Measurements from ENCODE around the gene PKMYT1.

Gene PKMYT1

DNA sequence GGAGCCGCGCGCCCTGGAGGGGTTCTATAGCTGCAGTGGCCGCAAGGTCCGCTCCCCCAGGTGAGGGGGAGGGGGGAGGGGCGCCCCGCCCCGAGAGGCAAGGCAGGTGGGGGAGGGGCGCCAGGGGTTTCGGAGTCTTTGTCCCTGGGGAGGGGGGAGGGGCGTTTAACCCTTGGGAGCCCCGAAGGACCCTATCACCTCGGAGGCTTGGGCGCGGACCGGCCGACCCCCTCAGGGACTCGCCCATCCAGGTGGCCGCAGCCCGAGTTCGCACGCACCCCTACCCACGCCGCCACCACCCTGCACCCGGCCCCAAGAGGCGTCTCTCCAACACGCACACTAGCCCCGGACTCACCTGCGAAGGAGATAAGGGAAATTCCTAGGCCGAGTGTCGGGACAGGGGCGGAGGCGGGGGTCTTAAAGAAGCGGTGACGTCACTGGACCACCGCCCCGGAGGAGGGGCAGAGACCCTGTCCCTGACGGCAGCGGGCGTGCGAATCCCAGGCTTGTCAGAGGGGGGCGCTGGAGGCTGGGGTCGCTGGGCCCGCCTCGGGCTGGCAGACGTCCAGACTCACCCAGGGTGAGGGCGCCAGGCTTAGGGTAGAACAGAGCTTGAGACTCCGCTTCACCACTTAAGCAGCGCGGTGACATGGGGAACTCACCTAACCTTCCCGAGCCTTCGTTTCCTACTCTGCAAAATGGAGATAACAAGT, 37.7 kb upstream of the PKMYT1 start, which contains the start of gene CLDN6:
Gene CLDN6 (minus strand): TSS at position 390 of the 713 bp plus-strand sequence. CDS start 2,162 bp downstream, outside the sequence.
- DNase-seq (ENCODE audit: low spot score) = peak; percentile 93

DNA sequence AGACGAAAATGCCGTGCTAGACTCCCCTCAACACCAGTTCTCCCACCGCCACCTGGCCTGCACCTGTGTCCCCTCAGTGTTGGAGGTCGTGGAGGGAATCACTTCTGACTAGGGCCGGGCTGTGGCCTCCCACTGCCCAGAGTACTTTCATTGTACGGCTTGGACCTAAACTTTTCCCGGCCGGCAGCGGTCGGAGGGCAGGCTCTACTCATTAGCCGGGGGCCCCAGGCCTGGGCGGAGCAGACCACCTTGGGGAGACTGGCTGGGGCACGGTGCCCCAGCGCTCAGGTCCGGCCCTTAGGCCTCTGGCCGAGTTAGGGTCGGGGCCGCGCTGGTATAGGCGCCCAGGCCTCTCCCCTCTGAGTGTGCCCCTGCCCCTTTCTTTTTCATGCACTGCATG, 37.1 kb upstream of the PKMYT1 start:
- DNase-seq (ENCODE audit: low spot score) = no peak

DNA sequence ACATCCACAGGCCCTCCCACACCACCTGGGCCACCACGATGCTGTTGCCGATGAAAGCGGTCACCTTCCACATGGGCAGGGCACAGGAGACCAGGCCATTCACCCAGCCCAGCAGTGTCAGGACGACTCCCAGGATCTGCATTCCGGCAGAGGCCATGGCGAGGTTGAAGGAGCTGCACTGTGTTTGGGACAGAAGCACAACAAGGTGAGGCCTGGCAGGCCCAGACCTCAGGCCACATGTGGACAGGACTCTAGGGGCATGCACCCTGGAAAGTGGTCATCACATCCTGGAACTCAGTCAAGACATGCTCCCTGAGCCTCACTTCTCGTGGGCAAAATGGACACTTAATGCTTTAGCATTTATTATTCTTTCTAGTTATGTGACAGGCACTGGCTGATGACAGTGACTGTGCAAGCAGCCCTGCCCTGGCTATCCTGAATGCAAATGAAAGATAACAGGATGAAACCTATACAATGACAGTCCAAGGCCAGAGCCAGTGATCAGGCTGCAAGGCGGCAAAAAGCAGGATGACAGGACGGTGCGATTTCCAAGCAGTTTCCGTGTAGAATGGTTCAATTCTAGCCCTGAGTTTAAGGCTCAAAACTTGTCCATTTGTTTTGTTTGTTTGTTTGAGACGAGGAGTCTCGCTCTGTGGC, 35.7 kb upstream of the PKMYT1 start:
- DNase-seq (ENCODE audit: low spot score) = no peak

DNA sequence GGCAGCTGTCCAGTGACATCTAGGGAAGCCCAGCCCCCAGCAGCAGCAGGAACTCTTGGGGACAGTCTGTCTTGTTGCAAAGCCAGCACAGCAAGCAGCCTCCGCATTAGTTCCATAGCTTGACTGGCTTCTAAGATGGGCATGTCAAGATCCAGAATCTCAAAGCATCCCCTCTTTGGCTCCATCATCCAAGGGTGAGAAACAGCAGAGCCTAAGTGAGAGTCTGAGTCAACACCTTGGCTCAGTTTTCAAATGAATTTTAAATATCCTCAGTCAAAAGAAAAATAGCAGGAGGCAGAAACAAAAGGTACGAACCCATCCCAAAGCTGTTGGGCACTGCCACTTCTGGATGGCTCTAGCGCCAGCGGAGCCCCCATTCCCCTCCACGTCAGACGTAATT, 34.7 kb upstream of the PKMYT1 start:
- DNase-seq (ENCODE audit: low spot score) = no peak

DNA sequence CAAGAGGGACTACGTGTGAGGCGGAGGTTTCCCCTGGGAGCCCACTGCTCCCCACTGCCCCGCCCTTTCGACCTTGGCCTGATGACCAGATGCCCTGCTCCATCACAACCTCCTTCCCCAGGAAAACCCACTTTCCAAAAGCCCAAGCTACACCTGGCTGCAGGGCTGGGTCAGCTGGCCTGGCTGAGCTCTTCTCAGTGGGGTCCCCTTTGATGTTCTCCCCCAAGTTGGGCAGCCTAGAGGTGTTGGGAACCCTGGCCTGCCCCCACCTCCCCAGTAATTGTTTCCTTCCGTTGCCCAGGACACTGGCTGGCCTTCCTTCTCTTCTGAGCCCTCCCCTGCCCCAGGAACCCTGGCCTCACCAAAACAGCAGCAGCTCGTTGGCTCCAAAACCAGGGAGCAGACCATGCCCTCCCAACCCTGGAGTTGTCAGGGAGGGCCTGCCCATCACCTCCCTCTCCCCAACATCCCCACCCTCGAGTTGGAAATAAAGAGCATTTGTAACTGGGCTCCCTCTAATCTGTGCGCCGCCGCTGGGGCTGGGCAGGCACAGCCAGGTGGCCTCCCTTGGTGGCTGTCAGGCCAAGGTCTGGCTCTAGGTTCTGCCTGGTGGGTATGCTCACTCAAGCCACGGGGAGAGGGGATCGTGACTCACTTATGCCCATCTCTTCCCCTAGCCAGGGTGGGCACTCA, 33.9 kb upstream of the PKMYT1 start:
- DNase-seq (ENCODE audit: low spot score) = no peak

DNA sequence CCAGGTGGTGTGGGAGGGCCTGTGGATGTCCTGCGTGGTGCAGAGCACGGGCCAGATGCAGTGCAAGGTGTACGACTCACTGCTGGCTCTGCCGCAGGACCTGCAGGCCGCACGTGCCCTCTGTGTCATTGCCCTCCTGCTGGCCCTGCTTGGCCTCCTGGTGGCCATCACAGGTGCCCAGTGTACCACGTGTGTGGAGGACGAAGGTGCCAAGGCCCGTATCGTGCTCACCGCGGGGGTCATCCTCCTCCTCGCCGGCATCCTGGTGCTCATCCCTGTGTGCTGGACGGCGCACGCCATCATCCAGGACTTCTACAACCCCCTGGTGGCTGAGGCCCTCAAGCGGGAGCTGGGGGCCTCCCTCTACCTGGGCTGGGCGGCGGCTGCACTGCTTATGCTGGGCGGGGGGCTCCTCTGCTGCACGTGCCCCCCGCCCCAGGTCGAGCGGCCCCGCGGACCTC, 33.3 kb upstream of the PKMYT1 start:
- DNase-seq (ENCODE audit: low spot score) = no peak

DNA sequence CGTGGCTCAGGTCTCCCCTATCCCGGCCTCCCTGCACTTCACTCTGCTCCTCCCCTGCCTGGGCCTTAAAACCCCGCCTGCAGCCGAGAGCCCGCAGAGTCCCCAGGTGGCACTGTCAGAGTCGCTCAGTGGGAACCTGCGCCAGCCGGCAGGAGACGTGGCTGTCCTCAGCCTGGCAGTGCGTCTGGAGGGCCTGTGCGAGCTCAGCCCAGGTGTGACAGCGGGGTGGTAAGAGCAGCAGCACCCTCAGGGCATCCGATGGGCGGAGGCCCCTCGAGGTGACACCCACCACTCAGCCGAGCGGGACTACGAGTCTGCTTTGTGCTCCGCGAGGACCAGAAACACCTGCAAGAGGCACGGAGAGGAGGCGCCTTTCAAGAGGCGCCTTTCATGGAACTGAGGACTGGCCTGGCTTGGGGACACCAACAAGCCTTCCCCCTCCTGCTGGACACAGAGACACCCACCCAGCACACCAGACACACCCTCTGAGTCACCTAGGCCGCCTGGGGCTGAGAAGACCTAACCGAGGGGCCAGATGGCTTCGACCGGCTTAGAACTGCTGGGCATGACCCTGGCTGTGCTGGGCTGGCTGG, 32.7 kb upstream of the PKMYT1 start, which contains the start of gene CLDN9:
Gene CLDN9 (plus strand): TSS at position 96 of the 593 bp plus-strand sequence. CDS start 440 bp downstream, at position 536.
- peak; percentile 67 for DNase-seq (ENCODE audit: low spot score)

DNA sequence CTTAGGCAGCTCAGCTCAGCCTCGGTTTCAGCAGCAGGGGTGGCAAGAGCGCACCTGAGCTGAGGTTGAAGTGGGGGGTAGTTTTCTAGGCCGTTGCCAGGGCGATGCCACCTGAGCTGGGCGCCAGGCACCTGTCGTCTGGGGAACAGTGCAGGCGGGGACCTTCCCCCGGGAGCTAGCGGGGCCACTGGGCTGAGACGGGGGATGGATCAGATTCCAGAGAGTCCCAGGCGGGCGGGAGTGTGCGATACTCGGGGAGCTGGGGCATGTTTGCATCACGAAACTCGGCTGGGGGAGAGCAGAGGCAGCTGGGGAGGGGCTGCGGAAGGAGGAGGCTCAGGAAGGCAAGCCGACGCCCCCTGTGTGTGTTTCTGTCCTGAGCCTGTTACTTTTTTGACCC, 32.0 kb upstream of the PKMYT1 start:
- DNase-seq (ENCODE audit: low spot score) = no peak

DNA sequence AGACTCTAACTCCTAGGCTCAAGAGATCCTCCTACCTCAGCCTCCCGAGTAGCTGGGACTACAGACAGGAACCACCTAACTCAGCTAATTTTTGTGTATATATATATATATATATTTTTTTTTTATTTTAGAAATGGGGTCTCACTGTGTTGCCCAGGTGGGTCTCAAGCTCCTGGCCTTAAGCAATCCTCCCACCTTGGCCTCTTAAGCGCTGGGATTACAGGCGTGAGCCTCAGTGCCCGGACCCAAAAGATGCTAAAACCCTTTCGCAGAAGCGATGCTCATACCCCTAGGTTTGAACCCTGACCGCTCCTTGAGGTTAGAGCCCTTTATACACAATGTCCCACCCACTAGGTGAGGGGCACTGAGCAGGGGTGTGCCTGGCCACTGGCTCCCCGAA, 30.3 kb upstream of the PKMYT1 start:
- DNase-seq (ENCODE audit: low spot score) = no peak

DNA sequence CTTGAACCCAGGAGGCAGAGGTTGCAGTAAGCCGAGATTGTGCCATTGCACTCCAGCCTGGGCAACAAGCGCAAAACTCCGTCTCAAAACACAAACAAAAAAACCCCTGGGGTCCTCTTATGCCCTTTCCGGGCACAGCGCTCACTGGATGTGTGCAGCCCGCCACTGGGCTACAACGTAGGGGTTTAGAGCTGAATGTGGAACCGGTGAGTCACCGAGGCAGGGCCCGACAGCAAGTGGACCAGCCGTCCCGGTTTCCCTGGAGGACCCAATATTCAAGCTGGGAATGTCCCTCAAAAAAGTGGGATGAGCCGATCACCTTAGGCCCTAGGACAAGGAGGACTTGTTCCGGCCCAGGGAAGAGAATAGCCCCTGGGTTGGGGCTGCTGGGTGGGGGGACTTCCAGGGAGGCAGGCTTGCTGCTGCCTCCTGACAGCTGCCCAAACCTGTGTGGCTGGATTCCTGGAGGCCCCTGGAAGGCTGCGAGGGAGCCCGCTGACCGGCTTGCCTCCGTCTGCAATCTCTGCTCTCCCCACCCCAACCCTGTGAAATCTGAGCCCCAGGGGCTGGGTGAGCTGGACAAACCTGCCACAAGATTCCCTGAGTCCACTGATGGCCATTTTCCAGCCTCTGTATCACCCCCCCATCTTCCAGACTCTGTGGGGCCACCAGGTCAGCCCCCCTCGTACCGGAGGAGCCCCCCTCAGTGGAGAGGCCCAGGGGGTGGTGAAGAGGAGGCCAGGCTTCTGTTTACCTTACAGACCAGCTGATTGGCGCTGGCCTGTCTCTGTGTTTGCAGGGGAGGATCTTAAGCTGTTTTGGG, 29.5 kb upstream of the PKMYT1 start:
- peak; percentile 81 for DNase-seq (ENCODE audit: low spot score)

DNA sequence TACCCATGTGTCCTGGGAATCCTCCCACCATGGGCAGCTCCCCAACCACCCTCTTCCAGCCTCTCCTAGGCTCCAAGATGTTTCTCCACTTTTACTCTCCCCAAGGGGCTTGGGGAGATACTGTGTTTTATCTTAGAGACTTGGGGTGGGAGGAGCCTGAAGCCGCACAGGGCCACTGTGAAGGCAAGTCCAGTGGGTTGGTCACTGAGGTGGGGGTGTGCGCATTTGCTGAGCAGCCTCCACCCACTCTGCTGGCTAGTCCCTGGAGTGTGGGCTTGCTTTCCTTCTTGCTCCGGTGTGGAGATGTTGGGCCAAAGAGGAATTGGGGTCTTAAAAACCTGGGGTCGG, 28.4 kb upstream of the PKMYT1 start:
- no peak for DNase-seq (ENCODE audit: low spot score)

DNA sequence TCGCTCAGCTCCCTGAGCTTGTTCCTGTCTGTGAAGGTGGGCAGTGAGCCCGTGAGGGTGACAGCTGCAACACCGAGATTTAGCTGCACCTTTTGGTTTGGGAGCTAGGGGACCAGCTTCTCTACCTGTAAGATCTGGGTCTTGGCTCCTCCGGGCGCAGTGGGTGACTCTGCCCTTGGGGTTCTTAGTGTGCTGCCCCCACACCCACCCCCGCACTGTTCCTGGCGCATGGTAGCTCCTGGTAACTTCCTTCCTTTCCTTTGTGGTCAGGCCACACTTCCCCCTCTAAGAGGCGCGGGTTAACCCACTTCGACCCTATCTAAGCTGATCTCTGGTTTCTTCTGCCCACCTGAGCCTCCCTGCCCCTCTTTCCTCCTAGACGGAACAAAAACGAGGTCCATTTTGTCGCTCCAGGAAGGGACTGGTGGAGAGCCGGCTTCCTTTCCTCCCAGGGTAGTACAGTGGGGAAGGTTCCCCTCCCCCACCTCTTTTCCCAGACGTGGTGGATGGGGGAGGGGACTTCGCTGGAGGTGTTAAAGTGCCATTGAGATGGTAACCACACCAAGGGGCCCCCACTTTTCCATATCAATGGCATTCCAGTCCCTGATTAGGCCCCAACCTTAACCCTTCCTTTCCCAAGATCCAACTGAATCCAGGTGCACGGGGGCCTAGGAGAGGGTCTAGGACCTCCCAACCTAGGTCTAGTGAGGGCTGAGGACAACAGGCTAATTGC, 27.9 kb upstream of the PKMYT1 start:
- no peak for DNase-seq (ENCODE audit: low spot score)

DNA sequence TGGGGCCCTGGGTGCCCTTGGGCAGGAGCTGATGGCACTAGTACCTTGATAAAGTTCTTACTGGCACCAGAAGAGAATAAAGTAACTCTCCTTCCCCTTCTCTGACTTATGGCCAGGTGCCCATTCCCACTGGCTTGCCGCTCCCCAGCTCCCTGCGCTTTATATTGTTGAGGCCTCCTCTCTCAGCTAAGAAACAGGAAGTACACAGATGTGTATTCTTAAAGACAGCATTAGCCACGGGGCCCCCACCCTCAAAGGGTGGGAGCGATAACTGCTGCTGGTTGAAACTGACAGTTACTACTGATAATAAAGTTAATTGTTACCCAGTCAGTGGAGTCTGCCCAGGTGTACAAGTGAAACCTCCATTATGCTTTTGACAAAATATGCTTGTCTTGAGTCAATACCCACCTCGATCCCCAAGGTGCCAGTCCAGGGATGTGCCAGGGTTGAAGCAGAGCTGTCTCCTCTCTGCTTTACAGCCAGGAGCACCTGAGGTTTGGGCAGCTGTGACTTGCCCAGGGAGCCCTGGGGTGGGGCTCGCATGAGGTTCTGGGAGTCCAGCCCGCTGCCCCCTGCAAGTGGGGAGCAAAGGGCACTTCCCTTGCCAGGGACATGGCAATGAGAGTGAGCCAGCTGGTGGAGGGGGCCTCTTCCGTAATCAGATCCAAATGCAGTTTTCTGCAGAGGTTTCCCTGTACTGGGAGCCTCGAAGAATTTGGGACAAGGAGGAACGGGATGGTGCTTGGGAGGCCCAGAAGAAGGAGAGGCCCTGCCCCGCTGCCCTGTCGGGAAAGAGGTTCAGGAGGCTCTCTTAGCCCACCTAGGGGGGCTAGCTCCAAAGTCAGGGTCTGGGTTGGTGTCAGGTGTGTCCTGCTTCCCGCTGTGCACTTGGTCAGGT, 27.1 kb upstream of the PKMYT1 start:
- no peak for DNase-seq (ENCODE audit: low spot score)

DNA sequence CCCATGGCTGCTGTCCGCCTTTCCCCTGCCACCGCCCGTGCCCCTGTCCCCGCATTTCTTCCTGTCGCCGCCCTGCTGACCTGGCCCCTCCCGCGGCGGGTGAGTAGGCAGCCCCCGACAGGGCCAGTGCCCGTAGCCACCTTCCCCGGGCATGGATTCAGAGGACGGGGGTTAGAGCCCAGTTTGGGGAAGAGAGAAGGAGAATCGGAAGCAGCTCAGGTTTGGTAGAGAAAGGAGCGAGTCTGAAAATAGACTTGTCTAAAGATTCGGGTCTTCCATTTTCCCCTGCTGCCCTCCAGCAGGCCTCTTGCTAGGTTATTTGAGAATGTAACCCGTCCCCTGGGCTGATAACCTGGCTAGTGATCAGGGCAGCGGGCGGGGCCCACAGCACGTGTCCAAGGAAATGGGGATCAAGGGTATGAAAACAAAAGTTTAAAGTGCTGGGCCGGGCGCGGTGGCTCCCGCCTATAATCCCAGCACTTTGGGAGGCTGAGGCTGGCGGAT, 24.6 kb upstream of the PKMYT1 start:
- no peak for DNase-seq (ENCODE audit: low spot score)

DNA sequence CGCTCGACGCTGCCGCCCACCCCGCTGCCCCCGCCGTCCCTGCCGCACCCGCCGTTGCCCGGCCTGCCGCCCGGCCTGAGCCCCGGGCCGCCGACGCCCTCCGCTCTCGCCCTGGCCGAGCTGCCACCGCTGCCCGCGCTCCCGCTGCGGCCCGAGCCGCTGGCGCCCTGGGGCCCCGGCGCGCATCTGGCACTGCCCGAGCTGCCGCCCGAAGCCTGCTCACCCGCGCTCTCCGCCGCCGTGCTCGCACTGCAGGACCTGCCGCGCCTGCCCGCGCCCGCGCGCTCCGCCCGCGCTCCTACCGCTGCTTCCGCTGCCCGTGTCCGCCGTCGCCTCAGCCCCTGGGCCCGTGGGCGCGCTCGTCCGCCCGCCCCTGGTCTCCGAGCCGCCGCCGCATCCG, 24.1 kb upstream of the PKMYT1 start:
- DNase-seq (ENCODE audit: low spot score) = no peak

DNA sequence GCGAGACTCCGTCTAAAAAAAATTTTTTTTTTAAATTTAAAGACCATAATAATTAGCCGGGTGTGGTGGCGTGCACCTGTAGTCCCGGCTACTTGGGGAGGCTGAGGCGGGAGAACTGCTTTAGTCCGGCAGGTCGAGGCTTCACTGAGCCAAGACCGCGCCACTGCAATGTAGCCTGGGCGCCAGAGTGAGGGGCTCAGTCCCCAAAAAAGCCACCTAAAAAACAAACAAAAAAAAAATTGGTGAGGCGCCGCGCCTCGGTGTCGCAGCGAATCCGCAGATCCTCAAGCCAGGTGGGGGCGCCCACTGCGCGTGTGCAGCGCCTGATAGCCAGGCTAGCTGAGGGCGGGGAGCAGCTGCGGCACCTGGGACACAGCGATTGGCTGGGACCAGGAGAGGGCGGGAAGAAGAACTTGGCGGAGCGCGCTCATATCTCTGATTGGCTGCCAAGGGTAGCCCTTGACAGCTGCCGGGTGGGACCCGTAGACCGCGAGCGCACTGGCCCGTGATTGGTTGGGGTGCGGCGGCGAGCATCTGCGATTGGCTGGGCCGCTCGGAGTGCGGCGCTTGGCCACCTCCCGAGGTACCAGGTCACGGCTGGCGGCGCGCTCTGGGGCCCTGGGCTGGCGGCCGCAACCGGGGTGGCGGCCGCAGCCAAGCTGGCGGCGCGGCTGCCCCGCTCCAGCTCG, 23.5 kb upstream of the PKMYT1 start:
- DNase-seq (ENCODE audit: low spot score) = peak; percentile 98

DNA sequence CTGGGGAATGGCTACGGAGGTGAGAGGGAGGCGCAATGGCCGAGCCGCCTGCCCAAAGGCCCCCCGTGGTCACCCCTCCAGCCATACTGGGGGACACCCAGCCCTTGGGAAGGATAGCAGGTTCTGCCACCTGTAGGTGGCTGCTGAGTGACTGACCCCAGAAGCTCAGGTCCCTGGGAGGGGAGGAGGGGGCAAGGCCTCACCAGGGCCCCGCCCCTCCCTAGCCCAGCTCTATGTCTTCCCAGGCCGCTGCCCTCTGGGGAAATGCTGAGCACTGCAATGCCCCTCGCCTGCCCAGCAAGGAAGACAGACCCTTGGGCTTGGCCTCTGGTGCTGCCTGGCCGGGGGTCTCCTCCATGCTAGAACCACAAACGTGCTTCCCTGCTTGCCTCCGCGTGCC, 21.1 kb upstream of the PKMYT1 start:
- no peak for DNase-seq (ENCODE audit: low spot score)

DNA sequence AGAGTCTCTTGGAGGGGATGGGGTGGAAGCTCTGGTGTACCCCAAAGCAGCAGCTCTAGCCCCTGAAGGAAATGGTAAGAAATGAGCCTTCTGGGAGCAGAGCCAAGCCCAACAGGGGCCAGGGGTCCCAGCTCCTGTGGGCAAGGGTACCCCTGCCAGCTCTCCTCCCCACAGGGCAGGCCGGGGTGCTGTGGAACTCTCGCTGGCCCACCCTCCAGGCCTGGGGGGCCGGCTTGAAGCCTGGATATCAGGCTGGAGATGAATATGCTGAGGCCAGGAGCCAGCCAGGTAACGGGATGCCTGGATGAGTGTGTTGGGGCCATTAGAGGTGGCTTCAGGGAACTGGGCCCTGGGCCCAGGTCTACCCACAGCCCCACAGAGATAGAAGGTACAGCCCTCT, 20.3 kb upstream of the PKMYT1 start:
- DNase-seq (ENCODE audit: low spot score) = no peak

DNA sequence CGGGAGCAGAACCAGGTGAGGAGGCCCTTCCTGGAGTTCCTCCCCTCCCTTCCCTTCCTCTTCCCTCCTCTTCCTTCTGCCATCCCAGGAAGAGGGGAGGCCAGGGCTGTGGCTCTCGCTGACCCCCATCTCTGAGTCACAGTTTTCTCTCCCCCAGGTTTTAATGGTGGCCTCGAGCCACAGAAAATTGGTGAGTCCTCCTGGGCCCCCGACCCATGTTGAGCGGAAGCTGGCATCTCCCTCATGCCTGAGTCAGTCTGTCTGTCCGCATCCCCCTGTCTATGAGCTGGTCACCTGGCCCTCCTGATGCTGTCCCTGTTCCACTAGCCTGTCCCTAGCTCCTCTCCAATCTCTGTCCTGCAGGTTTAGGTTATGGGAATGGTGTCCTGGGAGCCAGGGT, 19.7 kb upstream of the PKMYT1 start:
- DNase-seq (ENCODE audit: low spot score) = no peak

Measured in ecto neural progenitor cell (in vitro differentiated cells).